ENCODE measurements around the gene RHCE. TPM values are rescaled to one million over a fixed set of nuclear protein-coding genes. Genes with fewer than 3 reads are reported as not detected.
"Not testable (repeated sequence)": the region's sequence is repeated elsewhere in the genome, so short reads cannot be mapped to it uniquely, and the experiment has no call there.

RHCE gene
- total RNA-seq, 2 experiments from 2014 or later: 0.50 to 0.56 TPM

GRCh38 chr1:25425098-25426085 lies 4.8 kb upstream of the RHCE start:
- Mint-ChIP-seq H3K27me3 (no peaks in the 10 kb centered on the region), H3K4me1 (ENCODE audit: low read depth) (peaks cover 7% of the 10 kb centered on the region), H3K27ac (no peak overlapping the region), H3K4me3 (no peak overlapping the region), H3K9me3 (no peaks in the 10 kb centered on the region), H3K36me3 (ENCODE audit: low read depth) (no peaks in the 10 kb centered on the region)
- ChIA-PET POLR2A (interaction anchor here (1.3 kb wide), 1 partner anchor 12 kb away, joined by 3 read pairs; no protein-coding TSS in a partner anchor), CTCF (interaction anchor here (1.0 kb wide), 1 partner anchor 25 kb away, joined by 3 read pairs; no protein-coding TSS in a partner anchor)
- no peak for TF ChIP-seq CTCF (IDR thresholded peaks at IDR 0.05)
- intact Hi-C loops (cut with micrococcal nuclease): no loop called here
- ATAC-seq (no peak), DNase-seq (no peak)

GRCh38 chr1:25423206-25423605 lies 2.6 kb upstream of the RHCE start:
- not testable (repeated sequence) for H3K4me1 Mint-ChIP-seq (ENCODE audit: low read depth); H3K9me3 Mint-ChIP-seq

GRCh38 chr1:25419339-25419738 lies 1.3 kb downstream of the RHCE start:
- ATAC-seq; H3K4me1 Mint-ChIP-seq (ENCODE audit: low read depth); DNase-seq; POLR2A ChIA-PET; H3K9me3 Mint-ChIP-seq; CTCF ChIA-PET; H3K4me3 Mint-ChIP-seq; H3K36me3 Mint-ChIP-seq (ENCODE audit: low read depth); H3K27ac Mint-ChIP-seq; intact Hi-C loops (cut with micrococcal nuclease); H3K27me3 Mint-ChIP-seq: not testable (repeated sequence)

More at GRCh38 chr1:25423206-25423605, 2.6 kb upstream of the RHCE start:
- H3K27me3 Mint-ChIP-seq; CTCF ChIA-PET; H3K36me3 Mint-ChIP-seq (ENCODE audit: low read depth); ATAC-seq; H3K27ac Mint-ChIP-seq; POLR2A ChIA-PET; intact Hi-C loops (cut with micrococcal nuclease); DNase-seq; H3K4me3 Mint-ChIP-seq: not testable (repeated sequence)

GRCh38 chr1:25417280-25417679 lies 3.3 kb downstream of the RHCE start:
- POLR2A ChIA-PET; H3K9me3 Mint-ChIP-seq; H3K27ac Mint-ChIP-seq; DNase-seq; intact Hi-C loops (cut with micrococcal nuclease); CTCF ChIA-PET; H3K4me1 Mint-ChIP-seq (ENCODE audit: low read depth); H3K36me3 Mint-ChIP-seq (ENCODE audit: low read depth); H3K27me3 Mint-ChIP-seq; ATAC-seq; H3K4me3 Mint-ChIP-seq: not testable (repeated sequence)

- H3K4me3 Mint-ChIP-seq; CTCF ChIA-PET; H3K9me3 Mint-ChIP-seq; H3K4me1 Mint-ChIP-seq (ENCODE audit: low read depth); H3K27me3 Mint-ChIP-seq; DNase-seq; H3K36me3 Mint-ChIP-seq (ENCODE audit: low read depth); ATAC-seq; H3K27ac Mint-ChIP-seq: not testable (repeated sequence)
- intact Hi-C loops (cut with micrococcal nuclease): loop anchor here (5.0 kb wide), 1 partner anchor 127 kb away; no protein-coding TSS in a partner anchor
- POLR2A ChIA-PET: interaction anchor here (0.6 kb wide), 1 partner anchor 701 kb away, joined by 3 read pairs; no protein-coding TSS in a partner anchor
These were observed 6.0 kb downstream of the RHCE start for GRCh38 chr1:25414578-25414977.

- intact Hi-C loops (cut with micrococcal nuclease): loop anchor here (5.0 kb wide), 1 partner anchor 127 kb away; no protein-coding TSS in a partner anchor
- ATAC-seq; H3K9me3 Mint-ChIP-seq; H3K36me3 Mint-ChIP-seq (ENCODE audit: low read depth); H3K4me3 Mint-ChIP-seq; H3K4me1 Mint-ChIP-seq (ENCODE audit: low read depth); H3K27me3 Mint-ChIP-seq; H3K27ac Mint-ChIP-seq; CTCF ChIA-PET; DNase-seq; POLR2A ChIA-PET: not testable (repeated sequence)
These were observed 6.5 kb downstream of the RHCE start for GRCh38 chr1:25414157-25414556.

GRCh38 chr1:25412872-25413623 lies 7.6 kb downstream of the RHCE start:
- H3K4me1 Mint-ChIP-seq (ENCODE audit: low read depth); H3K4me3 Mint-ChIP-seq; H3K9me3 Mint-ChIP-seq; CTCF ChIA-PET; H3K27me3 Mint-ChIP-seq; POLR2A ChIA-PET; H3K27ac Mint-ChIP-seq; H3K36me3 Mint-ChIP-seq (ENCODE audit: low read depth); ATAC-seq; DNase-seq: not testable (repeated sequence)
- intact Hi-C loops (cut with micrococcal nuclease): loop anchor here (5.0 kb wide), 1 partner anchor 126 kb away; no protein-coding TSS in a partner anchor

- H3K9me3 Mint-ChIP-seq; CTCF ChIA-PET; DNase-seq; H3K36me3 Mint-ChIP-seq (ENCODE audit: low read depth); ATAC-seq; H3K27ac Mint-ChIP-seq; H3K4me3 Mint-ChIP-seq; H3K4me1 Mint-ChIP-seq (ENCODE audit: low read depth); POLR2A ChIA-PET; H3K27me3 Mint-ChIP-seq: not testable (repeated sequence)
- intact Hi-C loops (cut with micrococcal nuclease): loop anchor here (5.0 to 10.0 kb wide), 2 partner anchors 115 to 123 kb away; no protein-coding TSS in a partner anchor
These were observed 10.8 kb downstream of the RHCE start for GRCh38 chr1:25409641-25410427.

- H3K27me3 Mint-ChIP-seq; ATAC-seq; H3K4me1 Mint-ChIP-seq (ENCODE audit: low read depth); H3K27ac Mint-ChIP-seq; H3K4me3 Mint-ChIP-seq; H3K9me3 Mint-ChIP-seq; POLR2A ChIA-PET; DNase-seq; H3K36me3 Mint-ChIP-seq (ENCODE audit: low read depth): not testable (repeated sequence)
- intact Hi-C loops (cut with micrococcal nuclease): loop anchor here (10.0 kb wide), 1 partner anchor 119 kb away; no protein-coding TSS in a partner anchor
- CTCF ChIA-PET: interaction anchor here (0.7 to 1.0 kb wide), 2 partner anchors 114 to 119 kb away, joined by 3 to 6 read pairs; no protein-coding TSS in a partner anchor
These were observed 14.8 kb downstream of the RHCE start for GRCh38 chr1:25405731-25406305.

Measured in activated CD8-positive, alpha-beta T cell treated with anti-CD3 and anti-CD28 coated beads for 36 hours (primary cell).